ENCODE results near the gene DBH.

Gene DBH

DNA sequence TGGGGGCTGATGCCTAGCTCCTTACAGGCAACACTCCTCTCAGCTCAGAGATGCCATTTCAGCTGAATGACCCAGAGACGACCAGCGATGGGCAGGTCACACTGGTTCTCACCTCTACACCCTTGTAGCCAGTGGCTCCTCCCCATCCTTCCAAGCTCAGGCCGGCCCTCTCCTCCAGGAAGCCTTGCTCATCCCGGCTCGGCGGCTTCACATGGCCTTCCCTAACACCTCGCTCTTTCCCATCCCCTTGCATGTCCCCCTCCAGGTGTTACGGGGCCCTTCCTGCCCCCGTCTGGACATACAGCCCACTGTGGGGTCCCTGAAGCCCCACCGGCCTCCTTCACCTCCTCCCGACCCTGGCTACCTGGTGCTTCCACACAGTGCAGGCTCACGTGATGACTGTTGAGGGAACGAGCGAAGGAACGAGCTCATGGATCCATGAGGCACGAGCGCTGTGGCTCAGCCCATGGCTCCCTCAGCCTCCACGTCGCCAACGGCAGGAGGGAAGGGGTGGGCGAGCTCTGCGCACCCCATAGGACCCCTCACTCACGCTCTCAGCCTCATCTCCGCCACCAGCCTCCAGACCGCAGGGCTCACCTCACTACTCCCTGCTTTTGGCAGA lies 56.3 kb downstream of the DBH start:
- TF ChIP-seq FOXP2 (optimal IDR thresholded peaks at IDR 0.05; ENCODE audit: borderline replicate concordance, extremely low read depth, extremely low read length, insufficient read depth) (no peak), SIN3A (IDR thresholded peaks at IDR 0.05; ENCODE audit: borderline replicate concordance, insufficient read depth, low read length) (no peak), POLR2AphosphoS5 (IDR thresholded peaks at IDR 0.05; ENCODE audit: low read depth, low read length) (no peak), TAF1 (IDR thresholded peaks at IDR 0.05; ENCODE audit: borderline replicate concordance, insufficient read depth, low read length) (no peak)
- TF ChIP-seq, protein P1, sequence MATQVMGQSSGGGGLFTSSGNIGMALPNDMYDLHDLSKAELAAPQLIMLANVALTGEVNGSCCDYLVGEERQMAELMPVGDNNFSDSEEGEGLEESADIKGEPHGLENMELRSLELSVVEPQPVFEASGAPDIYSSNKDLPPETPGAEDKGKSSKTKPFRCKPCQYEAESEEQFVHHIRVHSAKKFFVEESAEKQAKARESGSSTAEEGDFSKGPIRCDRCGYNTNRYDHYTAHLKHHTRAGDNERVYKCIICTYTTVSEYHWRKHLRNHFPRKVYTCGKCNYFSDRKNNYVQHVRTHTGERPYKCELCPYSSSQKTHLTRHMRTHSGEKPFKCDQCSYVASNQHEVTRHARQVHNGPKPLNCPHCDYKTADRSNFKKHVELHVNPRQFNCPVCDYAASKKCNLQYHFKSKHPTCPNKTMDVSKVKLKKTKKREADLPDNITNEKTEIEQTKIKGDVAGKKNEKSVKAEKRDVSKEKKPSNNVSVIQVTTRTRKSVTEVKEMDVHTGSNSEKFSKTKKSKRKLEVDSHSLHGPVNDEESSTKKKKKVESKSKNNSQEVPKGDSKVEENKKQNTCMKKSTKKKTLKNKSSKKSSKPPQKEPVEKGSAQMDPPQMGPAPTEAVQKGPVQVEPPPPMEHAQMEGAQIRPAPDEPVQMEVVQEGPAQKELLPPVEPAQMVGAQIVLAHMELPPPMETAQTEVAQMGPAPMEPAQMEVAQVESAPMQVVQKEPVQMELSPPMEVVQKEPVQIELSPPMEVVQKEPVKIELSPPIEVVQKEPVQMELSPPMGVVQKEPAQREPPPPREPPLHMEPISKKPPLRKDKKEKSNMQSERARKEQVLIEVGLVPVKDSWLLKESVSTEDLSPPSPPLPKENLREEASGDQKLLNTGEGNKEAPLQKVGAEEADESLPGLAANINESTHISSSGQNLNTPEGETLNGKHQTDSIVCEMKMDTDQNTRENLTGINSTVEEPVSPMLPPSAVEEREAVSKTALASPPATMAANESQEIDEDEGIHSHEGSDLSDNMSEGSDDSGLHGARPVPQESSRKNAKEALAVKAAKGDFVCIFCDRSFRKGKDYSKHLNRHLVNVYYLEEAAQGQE (IDR thresholded peaks at IDR 0.05; ENCODE audit: insufficient read depth in 1 of 2, low read depth in 2 of 2, low read length in 2 of 2), result no peak

DNA sequence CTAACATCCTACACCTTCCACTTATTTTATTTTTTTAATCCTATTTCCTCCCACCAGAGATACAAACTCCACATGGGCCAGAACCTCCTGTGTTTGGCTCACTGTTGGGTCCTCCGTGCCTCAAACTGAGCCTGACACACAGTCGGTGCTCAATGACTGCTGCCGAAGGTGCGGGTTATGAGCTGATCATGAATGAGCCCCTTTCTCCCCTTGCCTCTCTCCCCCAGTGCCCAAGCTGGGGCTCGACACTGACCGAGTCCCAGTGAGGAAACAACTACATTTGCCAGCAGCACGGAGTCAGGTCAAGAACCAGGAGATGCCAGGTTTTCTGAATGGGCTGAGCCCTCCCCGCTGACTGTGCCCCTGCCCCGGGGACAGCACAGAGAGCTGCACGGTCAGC lies 57.0 kb downstream of the DBH start:
- TF ChIP-seq SIN3A (IDR thresholded peaks at IDR 0.05; ENCODE audit: borderline replicate concordance, insufficient read depth, low read length), result no peak
- TF ChIP-seq POLR2AphosphoS5 (IDR thresholded peaks at IDR 0.05; ENCODE audit: low read depth, low read length), result no peak
- no peak for TF ChIP-seq FOXP2 (optimal IDR thresholded peaks at IDR 0.05; ENCODE audit: borderline replicate concordance, extremely low read depth, extremely low read length, insufficient read depth)
- TF ChIP-seq, protein P1 (IDR thresholded peaks at IDR 0.05; ENCODE audit: insufficient read depth in 1 of 2, low read depth in 2 of 2, low read length in 2 of 2), result no peak
- no peak for TF ChIP-seq TAF1 (IDR thresholded peaks at IDR 0.05; ENCODE audit: borderline replicate concordance, insufficient read depth, low read length)

DNA sequence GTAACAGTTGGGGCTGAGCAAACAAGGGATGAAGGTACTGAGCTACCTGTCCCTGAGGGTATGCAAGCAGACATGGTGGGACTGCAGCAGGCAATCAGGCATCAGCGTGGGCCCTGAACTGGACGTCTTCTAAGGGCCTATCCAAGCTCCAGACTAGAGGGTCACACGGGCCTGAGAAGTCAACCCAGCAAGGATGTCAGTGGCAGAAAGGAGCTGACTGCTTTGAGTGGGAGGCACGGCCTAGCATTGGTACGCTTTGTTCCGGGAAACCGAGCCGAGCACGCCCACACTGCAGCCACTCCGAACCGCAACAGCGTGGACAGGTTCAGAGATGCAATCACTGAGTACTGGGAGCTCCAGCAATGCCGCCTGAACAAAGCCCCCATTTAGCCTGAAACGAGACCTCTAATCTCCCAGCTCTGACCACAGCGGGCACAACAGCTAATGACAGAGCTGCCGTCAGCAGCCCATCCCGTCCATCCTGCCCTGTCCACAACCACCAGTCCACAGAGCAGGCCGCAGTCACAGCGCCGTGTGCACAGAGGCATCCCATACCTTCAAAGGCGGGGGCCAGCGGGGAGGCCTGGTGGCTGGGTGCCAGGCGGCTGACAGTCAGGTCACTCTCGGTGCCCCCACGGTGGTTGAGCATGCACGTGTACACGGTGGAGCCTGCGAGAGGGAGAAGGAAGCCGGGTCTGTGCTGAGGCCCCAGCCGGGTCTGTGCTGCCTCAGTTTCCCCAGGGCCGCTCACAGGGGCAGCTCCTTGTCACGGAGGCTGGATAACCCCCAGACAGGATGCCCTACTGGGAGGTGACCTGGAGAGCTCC lies 57.8 kb downstream of the DBH start:
- TF ChIP-seq, protein P1 (IDR thresholded peaks at IDR 0.05; ENCODE audit: insufficient read depth in 1 of 2, low read depth in 2 of 2, low read length in 2 of 2), result no peak
- TF ChIP-seq TAF1 (IDR thresholded peaks at IDR 0.05; ENCODE audit: borderline replicate concordance, insufficient read depth, low read length) (no peak), SIN3A (IDR thresholded peaks at IDR 0.05; ENCODE audit: borderline replicate concordance, insufficient read depth, low read length) (no peak), POLR2AphosphoS5 (IDR thresholded peaks at IDR 0.05; ENCODE audit: low read depth, low read length) (no peak), FOXP2 (optimal IDR thresholded peaks at IDR 0.05; ENCODE audit: borderline replicate concordance, extremely low read depth, extremely low read length, insufficient read depth) (no peak)

DNA sequence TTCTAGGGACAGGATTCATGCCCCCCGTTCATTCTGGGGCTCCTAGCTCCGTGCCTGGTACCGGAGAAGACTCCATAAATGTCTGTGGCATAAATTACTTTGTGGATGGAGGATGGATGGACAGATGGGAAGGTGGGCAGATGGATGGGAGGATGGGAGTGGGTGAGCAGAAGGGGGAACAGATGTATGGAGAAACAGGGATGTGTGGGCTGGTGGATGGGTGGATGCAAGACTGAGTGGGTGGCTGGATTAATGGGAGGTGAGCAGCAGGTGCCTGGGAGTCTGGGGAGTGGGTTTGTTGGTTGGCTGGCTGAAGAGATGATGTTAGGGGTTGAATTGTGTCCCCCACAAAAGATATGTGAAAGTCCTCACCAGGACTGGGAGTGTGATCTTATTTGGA lies 58.5 kb downstream of the DBH start:
- TF ChIP-seq SIN3A (IDR thresholded peaks at IDR 0.05; ENCODE audit: borderline replicate concordance, insufficient read depth, low read length) (no peak), FOXP2 (optimal IDR thresholded peaks at IDR 0.05; ENCODE audit: borderline replicate concordance, extremely low read depth, extremely low read length, insufficient read depth) (no peak), POLR2AphosphoS5 (IDR thresholded peaks at IDR 0.05; ENCODE audit: low read depth, low read length) (no peak), TAF1 (IDR thresholded peaks at IDR 0.05; ENCODE audit: borderline replicate concordance, insufficient read depth, low read length) (no peak)
- TF ChIP-seq, protein P1 (IDR thresholded peaks at IDR 0.05; ENCODE audit: insufficient read depth in 1 of 2, low read depth in 2 of 2, low read length in 2 of 2), result no peak
